AG10803 (cell line): ENCODE measurements around the gene KRTAP22-1.

Experiments used
- DNase-seq: peaks from one replicate; pipeline ENCODE4 v3.0.0; 2010; ENCODE audit warnings: low read depth
- H3K4me3 ChIP-seq: 2 replicates; pipeline ENCODE4 v1.5.1; 2011; ENCODE audit warnings: mild to moderate bottlenecking, low read length, control low read depth
- TF ChIP-seq, protein P1 (sequence below): conservative IDR thresholded peaks from 2 replicates; pipeline ENCODE4 v1.5.1; 2011; ENCODE audit warnings: mild to moderate bottlenecking, low read length, control low read depth, inconsistent platforms

Gene KRTAP22-1

DNA sequence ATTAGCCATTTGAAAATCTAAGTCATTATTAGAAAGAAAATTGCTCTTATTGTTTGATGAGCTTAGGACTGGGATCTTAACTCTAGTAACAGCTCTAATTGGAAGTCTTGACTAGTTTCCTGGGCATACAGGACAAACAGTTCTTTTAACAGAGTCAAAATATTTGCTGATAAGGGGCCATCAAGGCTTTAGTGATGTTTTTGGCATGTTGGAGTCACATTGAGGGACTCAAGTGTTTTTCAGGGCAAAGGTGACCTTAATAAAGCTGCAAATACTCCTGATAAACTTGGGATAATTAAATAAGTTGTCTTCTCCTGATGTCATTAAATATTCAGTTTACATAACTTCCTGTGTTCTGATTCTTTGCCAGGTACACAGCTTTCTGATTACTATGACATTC is 33.3 kb upstream of the KRTAP22-1 start:
- DNase-seq = no peak
- TF ChIP-seq, protein P1, sequence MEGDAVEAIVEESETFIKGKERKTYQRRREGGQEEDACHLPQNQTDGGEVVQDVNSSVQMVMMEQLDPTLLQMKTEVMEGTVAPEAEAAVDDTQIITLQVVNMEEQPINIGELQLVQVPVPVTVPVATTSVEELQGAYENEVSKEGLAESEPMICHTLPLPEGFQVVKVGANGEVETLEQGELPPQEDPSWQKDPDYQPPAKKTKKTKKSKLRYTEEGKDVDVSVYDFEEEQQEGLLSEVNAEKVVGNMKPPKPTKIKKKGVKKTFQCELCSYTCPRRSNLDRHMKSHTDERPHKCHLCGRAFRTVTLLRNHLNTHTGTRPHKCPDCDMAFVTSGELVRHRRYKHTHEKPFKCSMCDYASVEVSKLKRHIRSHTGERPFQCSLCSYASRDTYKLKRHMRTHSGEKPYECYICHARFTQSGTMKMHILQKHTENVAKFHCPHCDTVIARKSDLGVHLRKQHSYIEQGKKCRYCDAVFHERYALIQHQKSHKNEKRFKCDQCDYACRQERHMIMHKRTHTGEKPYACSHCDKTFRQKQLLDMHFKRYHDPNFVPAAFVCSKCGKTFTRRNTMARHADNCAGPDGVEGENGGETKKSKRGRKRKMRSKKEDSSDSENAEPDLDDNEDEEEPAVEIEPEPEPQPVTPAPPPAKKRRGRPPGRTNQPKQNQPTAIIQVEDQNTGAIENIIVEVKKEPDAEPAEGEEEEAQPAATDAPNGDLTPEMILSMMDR = no peak
- H3K4me3 ChIP-seq = no peak overlapping the region

DNA sequence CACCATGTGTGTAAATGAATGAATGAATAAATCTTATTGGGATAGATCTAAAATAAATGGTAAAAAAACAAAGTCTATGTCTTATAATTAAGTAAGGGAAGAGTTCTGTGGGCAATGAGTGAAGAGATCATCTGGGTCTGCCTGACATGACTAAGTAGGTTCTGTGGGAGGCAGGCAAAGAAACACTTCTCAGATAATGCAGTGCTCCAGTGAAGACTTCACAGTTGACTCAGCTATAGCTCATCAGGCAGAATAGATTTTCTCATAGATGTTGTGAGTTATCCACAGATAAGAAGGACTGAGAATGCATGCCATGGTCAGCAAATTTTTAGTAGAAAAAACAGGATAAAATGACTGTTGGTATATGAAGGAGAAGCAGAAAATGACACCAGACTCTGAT is 23.1 kb upstream of the KRTAP22-1 start:
- no peak for DNase-seq
- no peak overlapping the region for H3K4me3 ChIP-seq
- TF ChIP-seq, protein P1 = no peak

DNA sequence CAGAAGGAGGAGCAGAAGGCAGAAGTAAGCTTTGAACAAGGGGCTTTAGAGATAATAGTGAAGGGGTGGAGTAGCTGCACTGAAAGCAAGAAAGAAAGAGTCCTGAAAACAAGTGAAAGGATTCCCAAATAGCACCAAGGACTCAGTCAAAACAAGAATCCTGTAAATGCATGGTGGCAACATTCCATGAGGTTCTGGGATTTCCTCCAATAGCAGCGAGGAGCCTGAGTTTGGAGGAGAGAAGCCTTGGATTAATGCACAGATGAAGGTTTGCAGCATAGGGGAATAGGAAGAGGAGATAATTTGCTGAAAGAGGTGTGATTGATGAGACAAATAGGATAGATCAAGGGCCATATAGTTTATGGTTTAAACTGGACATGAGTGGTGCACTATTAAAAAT is 21.5 kb upstream of the KRTAP22-1 start:
- TF ChIP-seq, protein P1 = no peak
- no peak for DNase-seq
- H3K4me3 ChIP-seq = no peak overlapping the region

DNA sequence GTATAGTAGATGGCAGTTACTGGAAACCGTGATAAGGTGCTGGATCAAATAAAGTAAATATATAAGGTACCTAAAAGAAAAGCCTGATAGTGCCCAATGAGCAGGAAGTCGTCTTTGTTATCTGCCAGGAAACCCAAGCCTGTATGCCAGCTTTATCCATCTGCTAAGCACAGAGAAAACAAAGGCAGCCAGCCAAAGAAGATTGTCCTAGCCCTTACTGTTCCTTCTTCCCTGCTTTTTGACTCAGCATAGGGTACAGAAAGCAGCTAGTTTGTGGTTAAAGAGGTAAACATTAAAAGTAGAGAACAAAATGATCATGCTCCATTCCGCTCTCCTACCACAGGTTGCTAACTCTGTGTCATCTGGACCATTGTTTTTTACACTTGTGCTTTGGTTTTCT is 20.8 kb upstream of the KRTAP22-1 start:
- no peak overlapping the region for H3K4me3 ChIP-seq
- TF ChIP-seq, protein P1 = no peak
- DNase-seq = no peak

DNA sequence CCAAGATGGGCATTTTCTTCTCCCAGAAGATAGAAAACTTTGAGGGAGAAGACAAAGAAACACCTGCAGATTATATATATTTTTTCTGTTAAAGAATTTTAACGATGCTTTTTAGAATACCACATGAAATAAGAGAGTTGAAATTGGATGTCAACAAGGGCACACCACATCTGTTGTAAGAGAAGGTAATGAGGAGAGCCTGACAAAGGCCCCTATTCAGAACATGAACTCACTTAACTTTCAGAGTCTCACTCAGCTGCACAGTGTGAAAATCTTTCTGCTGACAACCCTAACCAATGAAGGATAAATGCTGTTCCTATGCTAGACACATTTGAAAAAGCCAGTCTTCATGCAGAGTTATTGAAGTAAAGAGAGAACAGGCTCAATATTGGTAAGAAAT is 18.0 kb upstream of the KRTAP22-1 start:
- TF ChIP-seq, protein P1 = no peak
- H3K4me3 ChIP-seq = no peak overlapping the region
- DNase-seq = no peak

DNA sequence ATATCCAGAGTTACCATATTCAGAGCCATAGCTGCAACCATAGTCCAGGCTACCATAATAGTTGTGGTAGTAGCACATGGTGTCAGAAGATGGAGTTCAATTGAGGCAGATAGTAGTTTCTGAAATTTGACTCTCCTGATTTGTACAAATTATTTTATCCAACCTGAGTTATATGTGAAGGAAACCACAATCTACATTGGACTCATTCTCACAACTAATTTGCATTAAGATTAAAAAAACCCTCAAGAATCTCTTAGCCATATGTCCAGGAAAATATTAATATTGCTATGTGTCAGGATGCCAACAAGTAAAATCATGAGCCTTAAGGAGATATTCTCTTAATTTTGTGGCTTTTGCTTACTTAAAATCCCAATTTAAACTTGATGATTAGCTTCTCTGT is 10.6 kb upstream of the KRTAP22-1 start, which contains the start of gene KRTAP22-2:
KRTAP22-2 (minus strand) TSS at position 101 of the 400 bp plus-strand sequence.
- TF ChIP-seq, protein P1 = no peak
- no peak for DNase-seq
- H3K4me3 ChIP-seq = no peak within 1 kb of the TSS

DNA sequence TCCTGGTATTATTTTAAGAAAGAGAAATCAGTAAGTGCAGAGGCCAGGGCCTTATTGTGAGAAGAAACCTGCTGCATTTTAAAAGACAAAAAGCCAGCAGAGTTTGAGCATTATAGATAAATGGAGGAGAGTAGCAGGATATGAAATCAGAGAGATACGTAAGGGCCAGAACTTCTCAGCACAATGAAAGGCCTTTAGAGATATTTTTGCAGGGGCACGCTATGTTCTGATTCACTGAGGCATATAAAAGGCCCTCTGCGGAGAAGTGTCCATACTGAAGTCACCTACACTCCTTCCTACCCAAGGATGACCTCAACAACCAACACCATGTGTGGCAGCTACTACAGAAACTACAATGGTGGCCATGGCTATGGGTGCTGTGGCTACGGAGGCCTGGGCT is 8.7 kb upstream of the KRTAP22-1 start, which contains the start of gene KRTAP6-3:
KRTAP6-3 (plus strand) TSS at position 301 of the 400 bp plus-strand sequence; CDS start at position 307, 6 bp downstream.
- no peak within 1 kb of the TSS for H3K4me3 ChIP-seq
- DNase-seq = no peak
- TF ChIP-seq, protein P1 = no peak
